HG03442 (cell line): ENCODE measurements around the gene ASIC5.
"Not testable (repeated sequence)": the region's sequence is repeated elsewhere in the genome, so short reads cannot be mapped to it uniquely, and the experiment has no call there.

Experiments used
- ATAC-seq: cut with Tn5 transposase; IDR thresholded peaks from one replicate; pipeline ENCODE4 v1.9.1; 2021; ENCODE audit warnings: mild to moderate bottlenecking, moderate library complexity; ENCODE audit not compliant: unreplicated experiment

The ASIC5 gene

GRCh38 chr4:155805016-155805415 is 61.1 kb downstream of the ASIC5 start:
- no peak for ATAC-seq

- no peak for ATAC-seq
Measured at GRCh38 chr4:155802190-155802959, 63.7 kb downstream of the ASIC5 start.

- ATAC-seq, result no peak
Measured at GRCh38 chr4:155800685-155801343, 65.3 kb downstream of the ASIC5 start.

GRCh38 chr4:155799794-155800123 is 66.3 kb downstream of the ASIC5 start:
- ATAC-seq, result no peak

GRCh38 chr4:155799116-155799793 is 66.8 kb downstream of the ASIC5 start:
- no peak for ATAC-seq

GRCh38 chr4:155797581-155797980 is 68.5 kb downstream of the ASIC5 start:
- not testable (repeated sequence) for ATAC-seq

GRCh38 chr4:155795991-155796390 is 70.1 kb downstream of the ASIC5 start:
- ATAC-seq, result peak; percentile 89

GRCh38 chr4:155794589-155795236 is 71.4 kb downstream of the ASIC5 start:
- ATAC-seq, result no peak

GRCh38 chr4:155789982-155790381 is 76.1 kb downstream of the ASIC5 start:
- no peak for ATAC-seq

GRCh38 chr4:155789391-155789790 is 76.7 kb downstream of the ASIC5 start:
- ATAC-seq, result peak; percentile 36

GRCh38 chr4:155787113-155787710 is 78.9 kb downstream of the ASIC5 start:
- ATAC-seq, result peak; percentile 98

- no peak for ATAC-seq
Measured at GRCh38 chr4:155785828-155786227, 80.2 kb downstream of the ASIC5 start.

- no peak for ATAC-seq
Measured at GRCh38 chr4:155784637-155785036, 81.4 kb downstream of the ASIC5 start.

GRCh38 chr4:155781249-155781831 is 84.7 kb downstream of the ASIC5 start:
- no peak for ATAC-seq

GRCh38 chr4:155780775-155781174 is 85.3 kb downstream of the ASIC5 start:
- ATAC-seq, result no peak
